DND-41 (cell line): ENCODE results near the gene KLHL28.

Experiments used
- CTCF ChIP-seq: IDR thresholded peaks from 2 replicates; pipeline ENCODE4 v1.5.1; 2012; ENCODE audit warnings: borderline replicate concordance, low read length, moderate library complexity, mild to moderate bottlenecking; ENCODE audit not compliant: poor library complexity, severe bottlenecking; ENCODE audit errors: extremely low read depth
- EZH2 ChIP-seq: IDR thresholded peaks from 3 replicates; pipeline ENCODE4 v1.6.1; 2012; ENCODE audit warnings: borderline replicate concordance, low read depth, mild to moderate bottlenecking, moderate library complexity, low read length, inconsistent platforms; ENCODE audit not compliant: severe bottlenecking

GRCh38 chr14:44889595-44890471 is 71.9 kb downstream of the KLHL28 start:
- TF ChIP-seq CTCF (no peak), EZH2 (no peak)
